Measurements from ENCODE around the gene COG3. TPM values are rescaled to one million over a fixed set of nuclear protein-coding genes. Genes with fewer than 3 reads are reported as not detected.

Gene COG3
- total RNA-seq, 2 experiments from 2014 or later = 18.0 to 19.6 TPM

DNA sequence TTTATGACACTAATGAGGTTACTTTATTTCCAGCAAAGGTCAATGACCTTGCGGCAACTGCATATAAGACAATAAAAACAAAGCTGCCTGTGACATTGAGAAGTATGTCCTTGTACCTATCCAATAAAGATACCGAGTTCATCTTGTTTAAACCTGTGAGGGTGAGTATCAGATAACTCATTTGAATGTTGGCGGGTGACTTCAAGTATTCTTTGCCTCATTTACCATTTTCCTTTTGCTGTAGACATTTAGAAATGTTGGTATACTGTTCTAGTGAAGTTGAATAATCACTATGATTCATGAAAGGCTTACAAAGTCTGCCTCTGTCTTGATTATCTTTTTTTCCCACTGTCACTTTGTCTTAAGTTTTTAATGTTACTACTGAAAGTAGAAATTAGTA lies 65.0 kb downstream of the COG3 start:
- ATAC-seq (no peak), DNase-seq (no peak)
- ChIA-PET CTCF (no interaction called here), POLR2A (no interaction called here)
- Mint-ChIP-seq H3K4me1 (peaks cover 10% of the 10 kb centered on the region), H3K36me3 (ENCODE audit: low read depth) (peaks cover 32% of the 10 kb centered on the region), H3K4me3 (no peak overlapping the region), H3K27me3 (no peaks in the 10 kb centered on the region), H3K9me3 (ENCODE audit: low read depth) (no peaks in the 10 kb centered on the region), H3K27ac (peak overlapping the region; percentile 13)
- intact Hi-C loops (cut with DNase I, micrococcal nuclease) = no loop called here

DNA sequence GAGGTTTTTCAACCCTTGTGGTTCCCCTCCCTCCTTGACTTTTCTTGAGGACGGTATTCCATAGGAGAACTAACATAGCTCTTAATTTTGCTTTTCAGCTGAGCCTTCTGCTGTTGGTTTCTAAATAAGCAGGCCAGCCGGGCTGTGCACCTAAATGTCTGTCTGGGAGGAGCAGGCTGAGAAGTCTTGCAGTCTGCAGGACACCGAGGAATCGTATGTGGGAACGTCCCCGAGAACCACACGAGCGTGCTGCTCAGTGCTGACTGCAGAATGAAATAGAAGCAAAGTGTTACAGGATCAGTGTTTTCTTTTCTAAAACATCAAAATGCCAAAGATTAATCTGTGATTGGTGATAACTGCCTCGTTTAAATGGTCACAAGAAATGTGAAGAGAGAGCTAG lies 69.9 kb downstream of the COG3 start:
- CTCF ChIA-PET = interaction anchor here (1.2 kb wide), 1 partner anchor 20 kb away, joined by 3 read pairs; no protein-coding TSS in a partner anchor
- H3K27ac Mint-ChIP-seq = no peak overlapping the region
- no peaks in the 10 kb centered on the region for H3K9me3 Mint-ChIP-seq (ENCODE audit: low read depth)
- DNase-seq (no peak), ATAC-seq (no peak)
- POLR2A ChIA-PET = no interaction called here
- H3K4me3 Mint-ChIP-seq = no peak overlapping the region
- H3K27me3 Mint-ChIP-seq = no peaks in the 10 kb centered on the region
- H3K4me1 Mint-ChIP-seq = peaks cover 7% of the 10 kb centered on the region
- intact Hi-C loops (cut with DNase I, micrococcal nuclease) = no loop called here
- peaks cover 28% of the 10 kb centered on the region for H3K36me3 Mint-ChIP-seq (ENCODE audit: low read depth)

GRCh38 chr13:45536224-45536623 lies 71.5 kb downstream of the COG3 start:
- H3K4me1 Mint-ChIP-seq = peaks cover 2% of the 10 kb centered on the region
- no peak overlapping the region for H3K27ac Mint-ChIP-seq
- intact Hi-C loops (cut with DNase I, micrococcal nuclease) = no loop called here
- H3K36me3 Mint-ChIP-seq (ENCODE audit: low read depth) = peaks cover 17% of the 10 kb centered on the region
- ChIA-PET CTCF (no interaction called here), POLR2A (no interaction called here)
- no peak for DNase-seq
- ATAC-seq = no peak
- no peaks in the 10 kb centered on the region for H3K27me3 Mint-ChIP-seq
- no peaks in the 10 kb centered on the region for H3K9me3 Mint-ChIP-seq (ENCODE audit: low read depth)
- H3K4me3 Mint-ChIP-seq = no peak overlapping the region

GRCh38 chr13:45537516-45537915 lies 72.8 kb downstream of the COG3 start:
- intact Hi-C loops (cut with DNase I, micrococcal nuclease) = no loop called here
- H3K27me3 Mint-ChIP-seq = no peaks in the 10 kb centered on the region

GRCh38 chr13:45538382-45538781 lies 73.6 kb downstream of the COG3 start:
- no peaks in the 10 kb centered on the region for H3K9me3 Mint-ChIP-seq (ENCODE audit: low read depth)

More at GRCh38 chr13:45537516-45537915, 72.8 kb downstream of the COG3 start:
- peaks cover 2% of the 10 kb centered on the region for H3K4me1 Mint-ChIP-seq
- H3K27ac Mint-ChIP-seq = no peak overlapping the region
- DNase-seq (no peak), ATAC-seq (no peak)
- H3K9me3 Mint-ChIP-seq (ENCODE audit: low read depth) = no peaks in the 10 kb centered on the region
- H3K4me3 Mint-ChIP-seq = no peak overlapping the region
- ChIA-PET CTCF (interaction anchor here (0.6 kb wide), 1 partner anchor 605 kb away, joined by 4 read pairs; no protein-coding TSS in a partner anchor), POLR2A (no interaction called here)
- H3K36me3 Mint-ChIP-seq (ENCODE audit: low read depth) = peaks cover 13% of the 10 kb centered on the region

DNA sequence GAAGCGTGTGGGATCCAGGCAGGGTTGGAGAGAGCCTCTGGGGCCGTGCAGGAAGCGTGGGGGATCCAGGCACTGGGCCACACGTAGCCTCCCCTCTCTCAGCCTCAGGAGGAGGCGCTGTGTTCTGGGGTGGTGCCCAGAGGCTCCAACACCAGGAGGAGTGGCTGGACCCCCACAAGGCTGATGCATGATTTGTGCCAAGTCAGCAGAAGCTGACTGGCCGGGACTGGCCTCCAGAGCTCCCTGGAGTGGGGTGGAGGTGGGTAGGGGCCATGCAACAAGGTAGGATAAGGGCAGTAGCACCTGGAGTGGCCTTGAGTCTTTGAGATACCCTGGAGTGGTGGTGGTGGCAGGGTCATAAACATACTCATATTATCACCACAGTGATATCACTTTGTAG lies 75.5 kb downstream of the COG3 start:
- Mint-ChIP-seq H3K4me1 (peaks cover 2% of the 10 kb centered on the region), H3K36me3 (ENCODE audit: low read depth) (peaks cover 2% of the 10 kb centered on the region), H3K27me3 (no peaks in the 10 kb centered on the region), H3K4me3 (no peak overlapping the region), H3K27ac (no peak overlapping the region), H3K9me3 (ENCODE audit: low read depth) (no peaks in the 10 kb centered on the region)
- no peak for ATAC-seq
- intact Hi-C loops (cut with DNase I, micrococcal nuclease) = no loop called here
- CTCF ChIA-PET = no interaction called here
- no peak for DNase-seq
- POLR2A ChIA-PET = no interaction called here

More at GRCh38 chr13:45538382-45538781, 73.6 kb downstream of the COG3 start:
- no peak for DNase-seq
- intact Hi-C loops (cut with DNase I, micrococcal nuclease) = no loop called here
- H3K4me3 Mint-ChIP-seq = no peak overlapping the region
- ChIA-PET CTCF (no interaction called here), POLR2A (no interaction called here)
- H3K36me3 Mint-ChIP-seq (ENCODE audit: low read depth) = peaks cover 8% of the 10 kb centered on the region
- no peaks in the 10 kb centered on the region for H3K27me3 Mint-ChIP-seq
- ATAC-seq = peak; percentile 53
- no peak overlapping the region for H3K27ac Mint-ChIP-seq
- H3K4me1 Mint-ChIP-seq = peaks cover 2% of the 10 kb centered on the region

DNA sequence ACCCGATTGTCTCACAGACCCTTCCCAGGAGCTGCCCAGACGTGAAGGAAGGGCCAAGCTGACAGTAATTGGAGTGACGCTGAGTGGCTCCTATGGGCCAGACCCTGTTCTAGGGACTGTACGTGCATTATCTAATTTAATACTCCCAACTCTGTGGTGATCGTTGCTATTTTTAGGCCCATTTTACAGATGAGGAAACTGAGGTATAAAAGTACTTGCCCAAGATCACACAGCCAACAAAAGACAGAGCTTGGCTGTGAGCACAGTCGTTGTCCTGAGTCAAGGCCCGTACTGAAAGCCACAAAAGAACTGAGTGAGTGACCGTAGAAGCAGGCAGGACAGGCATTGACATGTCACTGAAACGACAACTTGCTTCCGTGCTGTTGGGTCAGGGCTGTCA lies 76.1 kb downstream of the COG3 start:
- ChIA-PET POLR2A (no interaction called here), CTCF (no interaction called here)
- intact Hi-C loops (cut with DNase I, micrococcal nuclease) = no loop called here
- DNase-seq (no peak), ATAC-seq (no peak)
- H3K4me1 Mint-ChIP-seq = peaks cover 2% of the 10 kb centered on the region
- no peak overlapping the region for H3K4me3 Mint-ChIP-seq
- no peak overlapping the region for H3K27ac Mint-ChIP-seq
- no peaks in the 10 kb centered on the region for H3K9me3 Mint-ChIP-seq (ENCODE audit: low read depth)
- H3K27me3 Mint-ChIP-seq = no peaks in the 10 kb centered on the region
- peaks cover 2% of the 10 kb centered on the region for H3K36me3 Mint-ChIP-seq (ENCODE audit: low read depth)

GRCh38 chr13:45541806-45542205 lies 77.1 kb downstream of the COG3 start:
- no peak overlapping the region for H3K27ac Mint-ChIP-seq
- no peak overlapping the region for H3K4me3 Mint-ChIP-seq
- H3K9me3 Mint-ChIP-seq (ENCODE audit: low read depth) = no peaks in the 10 kb centered on the region
- POLR2A ChIA-PET = no interaction called here
- ATAC-seq = no peak
- intact Hi-C loops (cut with DNase I, micrococcal nuclease) = no loop called here
- H3K4me1 Mint-ChIP-seq = peaks cover 2% of the 10 kb centered on the region
- peaks cover 2% of the 10 kb centered on the region for H3K36me3 Mint-ChIP-seq (ENCODE audit: low read depth)
- DNase-seq = no peak
- CTCF ChIA-PET = no interaction called here
- H3K27me3 Mint-ChIP-seq = no peaks in the 10 kb centered on the region

DNA sequence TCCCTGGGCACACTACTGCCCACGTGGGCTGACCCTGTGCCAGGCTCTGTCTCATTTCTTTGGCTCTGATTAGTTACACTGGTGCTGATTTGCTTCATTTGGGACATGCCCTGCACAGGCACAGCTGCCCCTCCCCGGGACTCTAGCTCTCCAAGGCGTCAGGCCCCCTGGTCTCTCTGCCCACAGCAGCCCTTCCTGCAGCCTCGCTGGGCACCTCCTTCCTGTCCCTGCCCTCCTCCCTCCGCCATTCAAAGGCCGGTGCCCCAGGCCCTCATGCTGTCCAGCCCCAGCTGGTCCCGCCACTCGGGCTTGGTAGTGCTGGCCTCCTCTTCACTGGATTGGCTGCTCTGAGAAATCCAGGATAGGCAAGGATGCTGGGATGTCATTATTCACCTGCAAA lies 77.7 kb downstream of the COG3 start:
- DNase-seq (no peak), ATAC-seq (no peak)
- intact Hi-C loops (cut with DNase I, micrococcal nuclease) = no loop called here
- Mint-ChIP-seq H3K36me3 (ENCODE audit: low read depth) (no peaks in the 10 kb centered on the region), H3K9me3 (ENCODE audit: low read depth) (no peaks in the 10 kb centered on the region), H3K4me1 (no peaks in the 10 kb centered on the region), H3K27me3 (no peaks in the 10 kb centered on the region), H3K4me3 (no peak overlapping the region), H3K27ac (no peak overlapping the region)
- CTCF ChIA-PET = no interaction called here
- POLR2A ChIA-PET = no interaction called here

GRCh38 chr13:45542878-45543277 lies 78.1 kb downstream of the COG3 start:
- ChIA-PET CTCF (interaction anchor here (0.6 kb wide), 1 partner anchor 435 kb away, joined by 3 read pairs; no protein-coding TSS in a partner anchor), POLR2A (no interaction called here)
- DNase-seq (no peak), ATAC-seq (no peak)
- Mint-ChIP-seq H3K4me1 (no peaks in the 10 kb centered on the region), H3K36me3 (ENCODE audit: low read depth) (no peaks in the 10 kb centered on the region), H3K27me3 (no peaks in the 10 kb centered on the region), H3K27ac (no peak overlapping the region), H3K4me3 (no peak overlapping the region), H3K9me3 (ENCODE audit: low read depth) (no peaks in the 10 kb centered on the region)
- intact Hi-C loops (cut with DNase I, micrococcal nuclease) = no loop called here

DNA sequence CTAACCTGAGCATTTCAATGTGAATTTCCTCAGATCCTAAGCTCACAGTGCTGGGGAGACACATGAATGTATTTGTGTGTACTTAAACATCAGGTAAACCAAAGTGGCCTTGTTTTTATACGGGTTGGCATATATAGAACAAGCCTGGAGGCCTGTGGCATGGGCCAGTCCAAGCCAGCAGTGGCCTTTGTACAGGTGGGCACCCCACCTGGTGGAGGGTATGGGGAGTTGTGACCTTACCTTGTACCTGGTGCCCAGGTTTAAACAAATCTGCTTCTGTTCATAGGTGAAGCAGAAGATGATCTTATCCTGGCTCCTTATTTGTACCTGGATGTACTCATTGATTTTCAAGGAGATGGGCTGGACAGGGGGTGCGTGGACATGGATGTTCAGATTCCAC lies 79.8 kb downstream of the COG3 start:
- no peaks in the 10 kb centered on the region for H3K36me3 Mint-ChIP-seq (ENCODE audit: low read depth)
- no peaks in the 10 kb centered on the region for H3K9me3 Mint-ChIP-seq (ENCODE audit: low read depth)
- ChIA-PET CTCF (interaction anchor here (0.6 kb wide), 1 partner anchor 10 kb away, joined by 3 read pairs; no protein-coding TSS in a partner anchor), POLR2A (no interaction called here)
- H3K27ac Mint-ChIP-seq = no peak overlapping the region
- intact Hi-C loops (cut with DNase I, micrococcal nuclease) = no loop called here
- H3K27me3 Mint-ChIP-seq = no peaks in the 10 kb centered on the region
- ATAC-seq = peak; percentile 47
- H3K4me3 Mint-ChIP-seq = no peak overlapping the region
- H3K4me1 Mint-ChIP-seq = no peaks in the 10 kb centered on the region
- DNase-seq = no peak

DNA sequence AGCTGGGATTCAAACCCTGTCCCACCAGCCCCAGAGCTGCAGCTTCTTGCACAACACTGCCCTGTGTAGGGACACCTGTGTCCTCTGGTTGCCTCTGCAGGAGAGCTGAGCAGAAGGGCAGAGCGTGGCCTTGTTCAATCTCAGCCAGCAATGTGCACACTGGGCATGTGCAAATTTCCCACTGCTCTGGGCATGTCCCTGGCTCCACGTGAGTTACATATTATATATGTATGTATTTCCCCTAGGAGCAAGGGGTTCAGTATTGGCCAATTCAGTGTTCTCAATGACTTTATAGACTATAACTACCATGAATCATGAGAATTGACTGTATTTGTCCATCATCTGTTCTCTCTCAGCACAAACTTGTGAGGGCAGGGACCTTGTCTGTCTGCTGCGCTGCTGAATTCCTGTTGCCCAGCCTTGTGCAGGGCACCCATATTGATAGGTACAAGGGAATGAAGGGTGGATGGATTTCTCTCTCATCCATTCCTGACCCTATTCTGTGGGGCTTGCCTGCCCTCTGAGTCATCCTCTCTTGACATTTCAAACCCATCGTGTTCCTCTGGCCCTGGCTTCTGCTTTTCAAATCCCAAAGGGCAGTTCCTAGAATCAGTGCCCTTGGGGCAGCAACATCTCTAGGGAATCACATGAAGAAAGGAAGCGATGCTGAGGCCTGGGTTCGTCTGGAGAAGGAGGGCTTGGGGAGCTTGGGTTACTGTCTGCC lies 81.1 kb downstream of the COG3 start:
- no peak for DNase-seq
- ChIA-PET CTCF (interaction anchor here (1.0 kb wide), 1 partner anchor 174 kb away, joined by 3 read pairs; no protein-coding TSS in a partner anchor), POLR2A (no interaction called here)
- Mint-ChIP-seq H3K4me1 (no peaks in the 10 kb centered on the region), H3K27me3 (no peaks in the 10 kb centered on the region), H3K9me3 (ENCODE audit: low read depth) (no peaks in the 10 kb centered on the region), H3K36me3 (ENCODE audit: low read depth) (no peaks in the 10 kb centered on the region), H3K4me3 (no peak overlapping the region), H3K27ac (no peak overlapping the region)
- intact Hi-C loops (cut with DNase I, micrococcal nuclease) = no loop called here
- ATAC-seq = no peak
